GM21390 (cell line): Measurements from ENCODE around the gene LAD1.

Experiments
- ATAC-seq: cut with Tn5 transposase; IDR thresholded peaks from one replicate; pipeline ENCODE4 v1.9.1; 2021; ENCODE audit not compliant: unreplicated experiment

Gene LAD1

GRCh38 chr1:201393076-201393475 is 6.0 kb downstream of the LAD1 start:
- no peak for ATAC-seq

GRCh38 chr1:201391651-201392511 is 7.2 kb downstream of the LAD1 start:
- no peak for ATAC-seq

- ATAC-seq = no peak
Measured at GRCh38 chr1:201391225-201391624, 7.9 kb downstream of the LAD1 start.

GRCh38 chr1:201389051-201389450 is 10.1 kb downstream of the LAD1 start:
- no peak for ATAC-seq

GRCh38 chr1:201386208-201386607 is 12.9 kb downstream of the LAD1 start:
- no peak for ATAC-seq

- peak; percentile 71 for ATAC-seq
Measured at GRCh38 chr1:201385299-201385891, 13.7 kb downstream of the LAD1 start.

GRCh38 chr1:201384406-201384782 is 14.7 kb downstream of the LAD1 start:
- ATAC-seq = no peak

GRCh38 chr1:201383647-201384405 is 15.3 kb downstream of the LAD1 start:
- no peak for ATAC-seq

- no peak for ATAC-seq
Measured at GRCh38 chr1:201381130-201381529, 18.0 kb downstream of the LAD1 start.

- ATAC-seq = no peak
Measured at GRCh38 chr1:201379733-201380242, 19.3 kb downstream of the LAD1 start.

GRCh38 chr1:201378804-201379203 is 20.3 kb downstream of the LAD1 start:
- no peak for ATAC-seq

- no peak for ATAC-seq
Measured at GRCh38 chr1:201377611-201378092, 21.5 kb downstream of the LAD1 start, which contains the start of gene TNNT2. TNNT2 (minus strand) TSS chr1:201377680; CDS start chr1:201373254, 4,426 bp downstream.

- no peak for ATAC-seq
Measured at GRCh38 chr1:201376464-201377374, 22.4 kb downstream of the LAD1 start.

GRCh38 chr1:201376107-201376463 is 23.0 kb downstream of the LAD1 start:
- ATAC-seq = no peak

GRCh38 chr1:201375169-201375568 is 24.0 kb downstream of the LAD1 start:
- no peak for ATAC-seq

GRCh38 chr1:201374364-201374763 is 24.8 kb downstream of the LAD1 start:
- ATAC-seq = no peak

- ATAC-seq = no peak
Measured at GRCh38 chr1:201371792-201372191, 27.3 kb downstream of the LAD1 start.

- ATAC-seq = no peak
Measured at GRCh38 chr1:201371276-201371675, 27.8 kb downstream of the LAD1 start.

GRCh38 chr1:201370500-201370899 is 28.6 kb downstream of the LAD1 start:
- ATAC-seq = no peak

GRCh38 chr1:201369209-201369608 is 29.9 kb downstream of the LAD1 start:
- no peak for ATAC-seq
